PC-9 (cell line): ENCODE results near the gene TSPAN11. TPM values are rescaled to one million over a fixed set of nuclear protein-coding genes. Genes with fewer than 3 reads are reported as not detected.

Experiments used
- BruUV-seq: library from RNA; stranded (reverse); fragments of 400-500 nt; replicated peaks from 2 replicates; lab custom pipeline; 2021; lab: Mats Ljungman, UMichigan
- CTCF ChIA-PET: fragments of 300-600 bp; sonication (Branson Sonifier 250); formaldehyde crosslinking; loops from one replicate; lab custom pipeline; 2022; ENCODE audit warnings: antibody characterized with exemption; lab: Charles Lee
- POLR2A ChIA-PET: fragments of 300-600 bp; sonication (Branson Sonifier 250); formaldehyde crosslinking; loops from one replicate; lab custom pipeline; 2022; ENCODE audit warnings: antibody characterized with exemption; ENCODE audit not compliant: unreplicated experiment; lab: Charles Lee
- DNase-seq, 2 experiments: peaks; one replicate each; pipeline versions ENCODE4 v3.0.0 to v3.0.0-alpha.2; 2015 to 2022; ENCODE audit warnings: mixed read lengths in 1 of 2
- H2AFZ ChIP-seq: fragments of 200-600 bp; sonication (generic); 2 replicates; pipeline ENCODE4 v1.8.1; 2017; ENCODE audit warnings: antibody characterized with exemption
- H3F3A ChIP-seq: fragments of 200-600 bp; sonication (generic); 2 replicates; pipeline ENCODE4 v1.8.1; 2017; ENCODE audit warnings: antibody characterized with exemption, mild to moderate bottlenecking, low read depth; ENCODE audit not compliant: insufficient read depth
- H3K27ac ChIP-seq: fragments of 200-600 bp; sonication (generic); 2 replicates; pipeline ENCODE4 v1.6.1; 2016; ENCODE audit warnings: mixed run types
- H3K27me3 ChIP-seq: fragments of 200-600 bp; sonication (generic); 2 replicates; pipeline ENCODE4 v1.6.1; 2016; ENCODE audit warnings: low read depth, mixed run types; ENCODE audit not compliant: insufficient read depth
- H3K36me3 ChIP-seq: fragments of 200-600 bp; sonication (generic); 2 replicates; pipeline ENCODE4 v1.6.1; 2016; ENCODE audit warnings: low read depth, mixed run types
- H3K4me1 ChIP-seq: fragments of 200-600 bp; sonication (generic); replicated peaks from 2 replicates; pipeline ENCODE4 v1.6.1; 2016; ENCODE audit warnings: mixed run types; ENCODE audit not compliant: insufficient read depth
- H3K4me2 ChIP-seq: fragments of 200-600 bp; sonication (generic); 2 replicates; pipeline ENCODE4 v1.6.1; 2017; ENCODE audit warnings: mixed run types
- H3K4me3 ChIP-seq: fragments of 200-600 bp; sonication (generic); 2 replicates; pipeline ENCODE4 v1.6.1; 2016; ENCODE audit warnings: mixed run types
- H3K79me2 ChIP-seq: fragments of 200-600 bp; sonication (generic); 2 replicates; pipeline ENCODE4 v1.6.1; 2017; ENCODE audit warnings: low read depth, mixed run types
- H3K9me2 ChIP-seq: fragments of 200-600 bp; sonication (generic); 2 replicates; pipeline ENCODE4 v1.8.1; 2017; ENCODE audit warnings: mild to moderate bottlenecking; ENCODE audit not compliant: insufficient read depth
- H3K9me3 ChIP-seq: fragments of 200-600 bp; sonication (generic); 2 replicates; pipeline ENCODE4 v1.8.1; 2016; ENCODE audit warnings: low read depth; ENCODE audit not compliant: insufficient read depth
- H4K20me1 ChIP-seq: fragments of 200-600 bp; sonication (generic); 2 replicates; pipeline ENCODE4 v1.8.1; 2017; ENCODE audit not compliant: insufficient read depth
- CTCF ChIP-seq: fragments of 200-600 bp; sonication (generic); conservative IDR thresholded peaks from 2 replicates; pipeline ENCODE4 v1.6.1; 2017; ENCODE audit warnings: mixed run types, antibody characterized with exemption, mild to moderate bottlenecking, moderate library complexity
- EZH2 ChIP-seq: fragments of 200-600 bp; sonication (generic); IDR thresholded peaks from 2 replicates; pipeline ENCODE4 v1.8.0; 2017; ENCODE audit warnings: antibody characterized with exemption, low read depth
- intact Hi-C: fragments of 100-400 bp; cut with micrococcal nuclease; formaldehyde crosslinking; loops from one replicate; pipeline ENCODE4 v1.10.0; 2022; ENCODE audit not compliant: unreplicated experiment
- total RNA-seq: library from RNA; stranded (reverse); gene quantifications from 2 replicates; pipeline ENCODE4 v1.2.3, GENCODE V29; 2021

Gene TSPAN11
- total RNA-seq, 1 experiment from 2014 or later = not detected

GRCh38 chr12:31004666-31005065 lies 78.1 kb downstream of the TSPAN11 start:
- intact Hi-C loops = loop anchor here (10.0 kb wide), 1 partner anchor 320 kb away; the partner anchor contains the start of gene SINHCAF
- no peak for TF ChIP-seq CTCF
- no peak for TF ChIP-seq EZH2
- Histone ChIP-seq H3K4me1 (peaks cover 79% of the 10 kb centered on the region), H3K4me3 (no peak overlapping the region), H3K27ac (peak overlapping the region; percentile 95), H2AFZ (no peak overlapping the region), H4K20me1 (no peaks in the 10 kb centered on the region), H3K4me2 (peak overlapping the region; percentile 61), H3K79me2 (peaks cover 16% of the 10 kb centered on the region; the same call in 1 of the 2 replicates), H3K9me2 (no peaks in the 10 kb centered on the region), H3K36me3 (no peaks in the 10 kb centered on the region), H3K27me3 (no peaks in the 10 kb centered on the region), H3K9me3 (no peaks in the 10 kb centered on the region), H3F3A (peaks cover 32% of the 10 kb centered on the region)
- BruUV-seq = TSS peak; percentile 29
- ChIA-PET POLR2A (no interaction called here), CTCF (no interaction called here)
- DNase-seq = no peak

GRCh38 chr12:31005256-31005943 lies 78.9 kb downstream of the TSPAN11 start:
- H3K9me2 ChIP-seq = no peaks in the 10 kb centered on the region
- TF ChIP-seq CTCF (no peak), EZH2 (no peak)
- no peaks in the 10 kb centered on the region for H3K36me3 ChIP-seq
- peaks cover 16% of the 10 kb centered on the region; the same call in 1 of the 2 replicates for H3K79me2 ChIP-seq
- H2AFZ ChIP-seq = 0 out of 2 replicates have a peak overlapping the region, but pooled peaks have one; percentile 22
- peak overlapping the region; percentile 95 for H3K27ac ChIP-seq
- ChIA-PET POLR2A (interaction anchor here (0.5 to 0.7 kb wide), 7 partner anchors 16 to 744 kb away, joined by 3 to 15 read pairs (median 4); no protein-coding TSS in a partner anchor), CTCF (no interaction called here)
- H3K9me3 ChIP-seq = no peaks in the 10 kb centered on the region
- DNase-seq = no peak
- no peaks in the 10 kb centered on the region for H4K20me1 ChIP-seq
- BruUV-seq = no TSS peak
- H3F3A ChIP-seq = peaks cover 32% of the 10 kb centered on the region
- H3K4me1 ChIP-seq = peaks cover 73% of the 10 kb centered on the region
- intact Hi-C loops = loop anchor here (10.0 kb wide), 1 partner anchor 319 kb away; the partner anchor contains the start of gene SINHCAF
- H3K4me3 ChIP-seq = peak overlapping the region; percentile 19; the same call in 1 of the 2 replicates
- H3K27me3 ChIP-seq = no peaks in the 10 kb centered on the region
- peak overlapping the region; percentile 61 for H3K4me2 ChIP-seq

- H3K27ac ChIP-seq = peak overlapping the region; percentile 95
- no TSS peak for BruUV-seq
- CTCF ChIA-PET = no interaction called here
Measured at GRCh38 chr12:31005944-31006361, 79.4 kb downstream of the TSPAN11 start.

More at GRCh38 chr12:31005944-31006361, 79.4 kb downstream of the TSPAN11 start:
- Histone ChIP-seq H3F3A (peaks cover 30% of the 10 kb centered on the region), H3K27me3 (no peaks in the 10 kb centered on the region), H3K4me3 (no peak overlapping the region), H3K36me3 (no peaks in the 10 kb centered on the region), H3K9me3 (no peaks in the 10 kb centered on the region), H3K9me2 (no peaks in the 10 kb centered on the region), H3K4me2 (peak overlapping the region; percentile 61), H2AFZ (0 out of 2 replicates have a peak overlapping the region, but pooled peaks have one; percentile 22), H3K4me1 (peaks cover 67% of the 10 kb centered on the region), H3K79me2 (peaks cover 16% of the 10 kb centered on the region; the same call in 1 of the 2 replicates), H4K20me1 (no peaks in the 10 kb centered on the region)
- peak; percentile 95 to 96 for DNase-seq
- POLR2A ChIA-PET = interaction anchor here (0.5 to 0.7 kb wide), 12 partner anchors 10 to 743 kb away, joined by 3 to 22 read pairs (median 4); no protein-coding TSS in a partner anchor
- TF ChIP-seq CTCF (no peak), EZH2 (no peak)
- intact Hi-C loops = loop anchor here (1.0 to 10.0 kb wide), 2 partner anchors 67 to 319 kb away; partner anchors contain the start of genes DDX11 and SINHCAF
